ENCODE data around the gene DNAJC5. TPM values are rescaled to one million over a fixed set of nuclear protein-coding genes. Genes with fewer than 3 reads are reported as not detected.

The DNAJC5 gene
- total RNA-seq, 4 donors from 2014 or later = 58.7 to 89.5 (median 75.4) TPM

DNA sequence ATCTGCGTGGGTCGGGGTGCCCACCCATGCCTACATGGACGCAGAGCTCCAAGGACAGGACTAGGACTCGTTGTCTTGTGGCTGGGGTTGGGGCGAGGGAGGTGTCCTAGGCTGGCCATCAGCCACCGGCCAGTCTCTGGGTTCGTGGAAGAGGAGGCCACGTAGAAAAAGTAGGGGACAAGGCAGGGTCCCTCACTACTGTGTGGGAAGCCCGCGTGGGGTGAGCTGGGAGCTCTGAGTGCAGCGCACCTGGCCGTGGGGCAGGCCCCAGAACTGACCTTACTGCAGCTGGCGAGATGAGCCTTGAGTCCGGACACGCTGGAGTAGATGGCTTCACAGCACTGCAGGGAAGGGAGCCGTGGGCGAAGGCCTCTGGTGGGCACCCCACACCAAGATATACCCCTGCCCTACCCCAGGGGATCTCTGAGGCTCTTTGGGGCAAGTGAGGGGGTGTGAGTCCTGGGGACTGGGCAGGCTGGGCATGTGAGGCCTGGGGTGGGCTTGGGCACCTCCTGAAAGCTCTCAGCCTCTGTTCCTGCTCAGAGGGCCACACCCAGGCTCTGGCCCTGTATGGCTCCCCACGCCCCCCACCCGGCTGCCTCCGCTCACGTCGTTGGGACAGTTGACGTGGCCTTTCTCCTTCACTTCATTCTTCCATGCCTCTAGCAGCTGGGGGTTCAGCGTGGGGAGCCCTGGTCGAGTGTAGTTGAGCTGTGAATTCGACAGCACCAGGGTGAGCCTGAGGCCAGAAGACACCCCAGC is 66.9 kb downstream of the DNAJC5 start:
- Histone ChIP-seq H3K27me3 (no peaks in the 10 kb centered on the region), H3K27ac (no peak overlapping the region), H3K4me3 (no peak overlapping the region), H3K36me3 (peaks cover 33 to 74% (median 37%) of the 10 kb centered on the region in 3 donors), H3K4me1 (peaks cover 12 to 22% (median 12%) of the 10 kb centered on the region in 3 donors), H3K9me3 (no peaks in the 10 kb centered on the region)
- no peak for TF ChIP-seq POLR2A (IDR thresholded peaks at IDR 0.05)
- TF ChIP-seq, protein P1, sequence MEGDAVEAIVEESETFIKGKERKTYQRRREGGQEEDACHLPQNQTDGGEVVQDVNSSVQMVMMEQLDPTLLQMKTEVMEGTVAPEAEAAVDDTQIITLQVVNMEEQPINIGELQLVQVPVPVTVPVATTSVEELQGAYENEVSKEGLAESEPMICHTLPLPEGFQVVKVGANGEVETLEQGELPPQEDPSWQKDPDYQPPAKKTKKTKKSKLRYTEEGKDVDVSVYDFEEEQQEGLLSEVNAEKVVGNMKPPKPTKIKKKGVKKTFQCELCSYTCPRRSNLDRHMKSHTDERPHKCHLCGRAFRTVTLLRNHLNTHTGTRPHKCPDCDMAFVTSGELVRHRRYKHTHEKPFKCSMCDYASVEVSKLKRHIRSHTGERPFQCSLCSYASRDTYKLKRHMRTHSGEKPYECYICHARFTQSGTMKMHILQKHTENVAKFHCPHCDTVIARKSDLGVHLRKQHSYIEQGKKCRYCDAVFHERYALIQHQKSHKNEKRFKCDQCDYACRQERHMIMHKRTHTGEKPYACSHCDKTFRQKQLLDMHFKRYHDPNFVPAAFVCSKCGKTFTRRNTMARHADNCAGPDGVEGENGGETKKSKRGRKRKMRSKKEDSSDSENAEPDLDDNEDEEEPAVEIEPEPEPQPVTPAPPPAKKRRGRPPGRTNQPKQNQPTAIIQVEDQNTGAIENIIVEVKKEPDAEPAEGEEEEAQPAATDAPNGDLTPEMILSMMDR (IDR thresholded peaks at IDR 0.05) = no peak
- no peak for DNase-seq
- 77 to 96% methylated on average over 6 to 8 of the region's 26 CpGs for WGBS, 2 donors
- intact Hi-C loops (cut with DNase I) = no loop called here

DNA sequence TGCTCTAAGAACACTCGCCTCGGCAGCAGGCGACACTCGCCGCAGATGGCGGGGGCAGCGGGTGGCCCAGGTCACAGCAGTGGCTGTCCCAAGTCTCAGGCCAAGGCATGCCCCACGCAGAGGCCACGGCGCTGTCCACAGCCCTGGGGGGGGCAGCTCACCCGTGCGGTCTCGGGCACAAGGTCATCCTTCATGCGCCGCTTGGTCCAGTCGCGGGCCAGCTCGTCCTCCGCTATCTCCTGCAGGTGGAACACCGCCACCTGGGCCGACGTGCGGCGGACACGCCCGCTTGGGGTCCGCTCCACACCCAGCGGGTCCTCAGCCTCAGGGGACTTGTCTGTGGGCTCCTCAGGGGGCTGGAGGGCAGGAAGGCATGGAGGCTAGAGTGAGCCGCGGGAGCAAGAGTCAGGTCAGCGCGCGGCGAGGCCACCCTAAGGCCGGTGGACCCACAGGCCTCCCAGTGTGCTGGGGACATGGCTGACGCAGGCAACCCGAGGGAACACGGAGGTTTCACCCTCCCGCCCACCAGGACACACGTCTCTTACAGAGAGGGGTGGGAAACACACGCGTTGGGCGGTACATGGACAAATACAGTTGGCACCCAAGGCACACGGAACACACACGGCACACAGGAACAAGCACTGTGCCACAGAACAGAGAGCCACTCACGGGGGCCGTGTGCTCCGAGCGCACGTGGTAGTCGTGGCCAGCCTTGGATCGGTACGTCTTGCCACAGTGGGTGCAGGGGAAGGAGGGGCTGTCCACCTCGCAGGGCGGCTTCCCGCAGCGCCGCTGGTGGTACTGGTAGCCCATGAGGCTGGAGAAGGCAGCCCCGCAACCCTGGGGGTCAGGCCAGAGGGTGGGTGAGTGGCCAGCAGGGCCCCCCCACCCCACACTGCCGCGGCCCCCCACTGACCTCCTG is 67.8 kb downstream of the DNAJC5 start:
- TF ChIP-seq POLR2A (IDR thresholded peaks at IDR 0.05) = no peak
- TF ChIP-seq, protein P1 (IDR thresholded peaks at IDR 0.05) = no peak
- 96 to 97% methylated on average over 13 to 26 of the region's 61 CpGs for WGBS, 2 donors
- peaks cover 3 to 15% (median 4%) of the 10 kb centered on the region in 3 donors for H3K4me1 ChIP-seq
- no peaks in the 10 kb centered on the region for H3K27me3 ChIP-seq
- no peak for DNase-seq
- H3K36me3 ChIP-seq = peaks cover 38 to 82% (median 41%) of the 10 kb centered on the region in 3 donors
- H3K27ac ChIP-seq = no peak overlapping the region
- no peak overlapping the region for H3K4me3 ChIP-seq
- intact Hi-C loops (cut with DNase I) = no loop called here
- no peaks in the 10 kb centered on the region for H3K9me3 ChIP-seq

DNA sequence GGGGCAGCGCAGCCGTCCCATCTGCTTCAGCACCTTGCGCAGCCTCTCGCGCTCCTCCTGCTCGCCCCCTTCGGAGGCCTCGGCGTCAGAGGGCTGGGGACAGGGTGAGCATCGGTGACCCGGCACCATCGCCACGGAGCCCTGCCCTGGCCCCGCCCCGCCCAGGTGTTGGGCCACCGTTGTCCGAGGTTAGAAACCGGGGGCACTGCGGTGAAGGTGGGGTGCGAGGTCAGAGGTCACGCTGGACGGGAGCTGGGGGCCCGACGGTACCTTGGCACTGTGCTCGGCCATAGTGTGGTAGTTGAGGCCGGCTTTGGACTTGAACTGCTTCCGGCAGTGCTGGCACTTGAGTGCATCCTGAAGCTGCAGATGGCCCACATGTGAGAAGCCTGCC is 68.4 kb downstream of the DNAJC5 start:
- peaks cover 38 to 87% (median 41%) of the 10 kb centered on the region in 3 donors for H3K36me3 ChIP-seq

DNA sequence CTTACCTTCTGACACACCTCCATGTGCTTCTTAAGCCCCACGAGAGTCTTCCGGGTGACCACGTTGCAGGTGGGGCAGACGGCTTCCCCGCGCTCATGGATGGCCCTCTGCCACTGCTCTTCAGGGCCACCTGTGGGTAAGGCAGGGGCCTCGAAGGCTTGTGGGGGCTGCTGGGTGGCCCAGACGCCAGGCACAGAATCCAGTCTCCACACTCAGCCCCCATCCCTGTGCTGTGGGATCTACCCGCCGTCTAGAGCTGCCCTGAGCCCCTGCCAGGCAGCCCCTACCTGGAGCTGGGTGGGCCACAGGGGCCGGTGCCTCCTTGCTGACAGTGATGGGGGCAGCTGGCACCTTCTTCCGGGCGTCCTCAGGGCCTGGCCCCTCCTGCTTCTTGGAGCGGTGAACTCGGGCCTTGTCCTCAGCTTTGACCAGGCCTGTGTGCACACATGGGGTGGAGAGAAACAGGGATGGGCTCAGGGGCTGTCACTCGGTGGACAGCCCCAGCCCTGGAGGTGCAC is 68.9 kb downstream of the DNAJC5 start:
- Histone ChIP-seq H3K4me1 (peaks cover 4 to 15% (median 7%) of the 10 kb centered on the region in 3 donors), H3K4me3 (no peak overlapping the region), H3K27ac (no peak overlapping the region), H3K27me3 (no peaks in the 10 kb centered on the region), H3K9me3 (no peaks in the 10 kb centered on the region), H3K36me3 (peaks cover 38 to 82% (median 41%) of the 10 kb centered on the region in 3 donors)
- 100% methylated on average over 1 of the region's 16 CpGs; no CpG with 5 or more reads in 1 of the 2 donors for WGBS, 2 donors
- intact Hi-C loops (cut with DNase I) = no loop called here
- TF ChIP-seq POLR2A (IDR thresholded peaks at IDR 0.05) = no peak
- TF ChIP-seq, protein P1 (IDR thresholded peaks at IDR 0.05) = no peak
- DNase-seq = no peak

More for the DNA sequence above, 68.4 kb downstream of the DNAJC5 start:
- TF ChIP-seq POLR2A (IDR thresholded peaks at IDR 0.05) = no peak
- TF ChIP-seq, protein P1 (IDR thresholded peaks at IDR 0.05) = no peak
- no peak overlapping the region for H3K4me3 ChIP-seq
- H3K4me1 ChIP-seq = peaks cover 0 to 15% (median 2%) of the 10 kb centered on the region in 3 donors
- DNase-seq = no peak
- no peak overlapping the region for H3K27ac ChIP-seq
- 85% methylated on average over 14 of the region's 27 CpGs; no CpG with 5 or more reads in 1 of the 2 donors for WGBS, 2 donors
- intact Hi-C loops (cut with DNase I) = no loop called here
- H3K9me3 ChIP-seq = no peaks in the 10 kb centered on the region
- no peaks in the 10 kb centered on the region for H3K27me3 ChIP-seq
